Left lung (tissue), 10 donors: ENCODE measurements around the gene HORMAD2. TPM values are rescaled to one million over a fixed set of nuclear protein-coding genes. Genes with fewer than 3 reads are reported as not detected.

Source experiments
- ATAC-seq: fragments of 200-7000 bp; cut with Tn5 transposase; one replicate; pipeline ENCODE4 v1.9.1; 2020; ENCODE audit warnings: moderate library complexity
- DNase-seq, 4 donors: peaks; one replicate each; pipeline ENCODE4 v3.0.0-alpha.2; 2013 to 2020
- H3K27ac ChIP-seq, 2 donors: fragments of 200-600 bp; sonication (generic) in 1 of 2; one replicate each; pipeline versions ENCODE4 v1.5.0 to v1.8.0; 2020 to 2021
- H3K27me3 ChIP-seq, 2 donors: fragments of 200-600 bp; sonication (generic) in 1 of 2; one replicate each; pipeline versions ENCODE4 v1.5.0 to v1.8.0; 2020 to 2021
- H3K36me3 ChIP-seq, 2 donors: fragments of 200-600 bp; sonication (generic) in 1 of 2; one replicate each; pipeline versions ENCODE4 v1.5.0 to v1.8.0; 2020 to 2021
- H3K4me1 ChIP-seq, 2 donors: fragments of 200-600 bp; one replicate each; pipeline ENCODE4 v1.8.0; 2021
- H3K4me3 ChIP-seq, 2 donors: fragments of 200-600 bp; sonication (generic) in 1 of 2; one replicate each; pipeline versions ENCODE4 v1.5.0 to v1.8.0; 2020 to 2021; ENCODE audit warnings: mild to moderate bottlenecking in 1 of 2
- H3K9me3 ChIP-seq, 2 donors: fragments of 200-600 bp; sonication (generic) in 1 of 2; one replicate each; pipeline versions ENCODE4 v1.5.0 to v1.8.0; 2020 to 2021
- CTCF ChIP-seq, 2 donors: fragments of 200-600 bp; sonication (generic) in 1 of 2; IDR thresholded peaks; one replicate each; pipeline versions ENCODE4 v1.5.0 to v1.8.0; 2021; ENCODE audit warnings: antibody characterized with exemption in 2 of 2
- intact Hi-C, 2 donors: fragments of 100-400 bp; cut with DNase I; formaldehyde crosslinking; loops; one replicate each; pipeline versions ENCODE4 v1.11.2 to v1.14.2; 2022
- polyA plus RNA-seq, 6 donors: library from polyadenylated mRNA; unstranded; fragments of 120-200 nt; gene quantifications; one replicate each; pipeline ENCODE4 v1.2.1, GENCODE V29; 2013; ENCODE audit not compliant: insufficient read length in 6 of 6
- total RNA-seq, 2 donors: library from RNA; stranded (reverse); fragmentation: NEBNext Ultra II Directional; extraction: Animal tissue kit (Norgen Biotek cat#: 25700); gene quantifications; one replicate each; pipeline ENCODE4 v1.2.1, GENCODE V29; 2021
- donor health status: DM: no; HTN: yes; CAD: no.
- donor health status: DM: no; HTN: no; CAD: no.

The HORMAD2 gene
- total and polyA plus RNA-seq, 8 donors, result 0.13 to 0.74 (median 0.20) TPM; not detected in 2

GRCh38 chr22:30169002-30169401 is 88.7 kb downstream of the HORMAD2 start:
- TF ChIP-seq CTCF (IDR thresholded peaks at IDR 0.05), result no peak
- no peaks in the 10 kb centered on the region for H3K9me3 ChIP-seq
- no peak for ATAC-seq
- intact Hi-C loops, result no loop called here
- no peaks in the 10 kb centered on the region for H3K36me3 ChIP-seq
- no peak for DNase-seq
- no peak overlapping the region for H3K4me3 ChIP-seq
- H3K4me1 ChIP-seq, result no peaks in the 10 kb centered on the region
- H3K27ac ChIP-seq, result no peak overlapping the region
- H3K27me3 ChIP-seq, result no peaks in the 10 kb centered on the region

- H3K36me3 ChIP-seq, result no peaks in the 10 kb centered on the region
- no peak for ATAC-seq
- no peaks in the 10 kb centered on the region for H3K27me3 ChIP-seq
- no peak for DNase-seq
- H3K4me3 ChIP-seq, result no peak overlapping the region
- H3K9me3 ChIP-seq, result no peaks in the 10 kb centered on the region
- no peak overlapping the region for H3K27ac ChIP-seq
- intact Hi-C loops, result no loop called here
- H3K4me1 ChIP-seq, result no peaks in the 10 kb centered on the region
- no peak for TF ChIP-seq CTCF (IDR thresholded peaks at IDR 0.05)
Observed at GRCh38 chr22:30170129-30170528, 89.9 kb downstream of the HORMAD2 start.

DNA sequence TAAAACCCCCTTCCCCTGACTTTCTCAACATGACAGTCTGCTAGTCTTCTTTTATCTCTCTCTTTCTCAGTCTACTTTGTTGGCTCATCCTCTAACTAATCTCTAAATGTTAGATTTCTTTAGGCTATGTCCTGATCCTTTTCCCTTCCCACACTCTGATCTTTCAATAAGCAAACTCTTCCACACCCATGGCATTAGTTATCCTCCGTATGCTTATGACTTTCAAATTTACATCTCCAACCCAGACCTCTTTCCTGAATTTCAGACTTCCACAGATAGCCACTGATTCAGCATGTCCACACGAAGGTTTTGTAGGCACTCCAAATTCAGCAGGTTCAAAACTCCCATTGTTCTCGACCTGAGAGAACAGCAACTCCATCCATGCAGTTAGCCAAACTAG is 90.7 kb downstream of the HORMAD2 start:
- intact Hi-C loops, result no loop called here
- ATAC-seq (no peak), DNase-seq (no peak)

DNA sequence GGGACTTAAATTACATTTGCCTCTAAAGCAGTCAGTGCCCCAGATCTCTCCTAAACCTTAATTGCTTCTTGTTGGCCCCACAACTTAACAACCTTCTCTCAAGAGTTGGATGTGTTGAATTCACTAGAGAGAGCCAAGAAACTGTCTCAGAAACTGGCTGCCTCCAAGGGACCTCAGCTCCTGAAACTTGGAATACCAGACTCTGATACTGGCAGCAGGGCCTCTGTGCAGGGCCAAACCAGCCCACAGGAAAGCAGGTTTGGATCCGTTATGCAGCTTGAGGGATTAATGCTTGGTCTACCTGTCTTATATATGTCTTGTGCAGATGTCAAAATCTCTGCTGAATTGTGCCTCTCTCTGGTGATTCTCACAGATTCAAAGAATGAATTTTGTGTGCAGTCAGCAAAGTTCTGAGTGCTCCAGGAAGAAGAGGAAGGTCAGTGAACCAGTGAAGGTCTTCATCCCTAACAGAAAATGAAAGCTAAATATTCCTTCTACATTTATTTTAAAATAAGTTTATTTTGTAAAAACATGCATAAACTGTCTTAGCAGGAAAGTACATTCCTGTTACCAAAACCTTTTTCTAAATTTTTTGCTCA is 95.5 kb downstream of the HORMAD2 start:
- DNase-seq (no peak), ATAC-seq (no peak)
- H3K27me3 ChIP-seq, result no peaks in the 10 kb centered on the region
- H3K27ac ChIP-seq, result no peak overlapping the region
- H3K36me3 ChIP-seq, result no peaks in the 10 kb centered on the region
- H3K9me3 ChIP-seq, result no peaks in the 10 kb centered on the region
- H3K4me3 ChIP-seq, result no peak overlapping the region
- TF ChIP-seq CTCF (IDR thresholded peaks at IDR 0.05), result no peak
- no peaks in the 10 kb centered on the region for H3K4me1 ChIP-seq
- intact Hi-C loops, result no loop called here

More for the DNA sequence above, 90.7 kb downstream of the HORMAD2 start:
- Histone ChIP-seq H3K9me3 (no peaks in the 10 kb centered on the region), H3K27me3 (no peaks in the 10 kb centered on the region), H3K4me3 (no peak overlapping the region), H3K4me1 (no peaks in the 10 kb centered on the region), H3K27ac (no peak overlapping the region), H3K36me3 (no peaks in the 10 kb centered on the region)
- no peak for TF ChIP-seq CTCF (IDR thresholded peaks at IDR 0.05)

DNA sequence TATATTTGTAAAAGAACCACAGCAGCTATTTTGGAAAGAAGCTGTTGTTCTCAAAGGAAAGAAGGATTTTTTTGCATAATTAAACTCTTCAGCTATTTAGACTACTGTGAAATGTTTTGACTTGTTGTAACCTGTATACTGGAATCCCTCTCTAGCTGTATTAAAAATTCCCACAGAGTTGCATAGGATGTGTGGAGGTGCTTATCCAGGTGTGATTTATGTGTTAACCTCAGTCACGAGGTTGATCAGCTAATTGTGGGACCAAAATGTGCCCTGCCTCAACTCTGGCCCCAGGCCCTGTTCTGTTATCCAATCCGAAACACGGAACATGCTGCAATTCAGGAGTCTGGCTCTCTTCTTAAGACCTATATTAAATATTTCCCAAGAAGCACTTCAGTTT is 96.2 kb downstream of the HORMAD2 start:
- ATAC-seq, result no peak
- H3K4me3 ChIP-seq, result no peak overlapping the region
- H3K27ac ChIP-seq, result no peak overlapping the region
- intact Hi-C loops, result no loop called here
- no peaks in the 10 kb centered on the region for H3K4me1 ChIP-seq
- no peaks in the 10 kb centered on the region for H3K36me3 ChIP-seq
- TF ChIP-seq CTCF (IDR thresholded peaks at IDR 0.05), result no peak
- no peak for DNase-seq
- H3K9me3 ChIP-seq, result no peaks in the 10 kb centered on the region
- H3K27me3 ChIP-seq, result no peaks in the 10 kb centered on the region
